Transverse colon (tissue), 4 donors: ENCODE measurements around the gene DNAI7. TPM values are rescaled to one million over a fixed set of nuclear protein-coding genes. Genes with fewer than 3 reads are reported as not detected.

Source experiments
- DNase-seq: peaks from one replicate; pipeline ENCODE4 v3.0.0-alpha.2; 2019
- H3K27ac ChIP-seq, 4 donors: fragments of 200-600 bp; sonication (generic); 2 replicates each; pipeline ENCODE4 v1.5.1; 2016 to 2018; ENCODE audit warnings: inconsistent platforms in 4 of 4
- H3K27me3 ChIP-seq: fragments of 200-600 bp; sonication (generic); 2 replicates; pipeline ENCODE4 v1.5.1; 2017; ENCODE audit warnings: inconsistent platforms
- H3K36me3 ChIP-seq, 4 donors: fragments of 200-600 bp; sonication (generic); 2 replicates each; pipeline ENCODE4 v1.5.1; 2017 to 2019; ENCODE audit warnings: inconsistent platforms in 4 of 4
- H3K4me1 ChIP-seq, 4 donors: fragments of 200-600 bp; sonication (generic); 2 replicates each; pipeline ENCODE4 v1.5.1; 2017 to 2020; ENCODE audit warnings: inconsistent platforms in 4 of 4
- H3K4me3 ChIP-seq, 4 donors: fragments of 200-600 bp; sonication (generic); 1 replicate in 1 of 4; 2 replicates in 3 of 4; pipeline versions ENCODE4 v1.5.1 to v1.6.1; 2017 to 2019; ENCODE audit warnings: inconsistent platforms in 4 of 4
- H3K9me3 ChIP-seq, 2 donors: fragments of 200-600 bp; sonication (generic); 2 replicates each; pipeline ENCODE4 v1.5.1; 2017 to 2019; ENCODE audit warnings: inconsistent platforms in 2 of 2
- CTCF ChIP-seq, 5 experiments: fragments of 200-600 bp in 3 of 5; fragments of 450-650 bp in 2 of 5; sonication (generic) in 3 of 5; IDR thresholded peaks; 1 replicate in 2 of 5; 2 replicates in 3 of 5; pipeline ENCODE4 v1.5.1; 2016 to 2017; ENCODE audit warnings: antibody characterized with exemption in 5 of 5, inconsistent platforms in 3 of 5, mild to moderate bottlenecking in 2 of 5, moderate library complexity in 1 of 5
- EP300 ChIP-seq: sonication (generic); formaldehyde crosslinking; IDR thresholded peaks from one replicate; pipeline ENCODE4 v1.6.1; 2017; ENCODE audit warnings: antibody characterized with exemption, low read depth
- POLR2A ChIP-seq: fragments of 450-650 bp; IDR thresholded peaks from one replicate; pipeline ENCODE4 v1.6.1; 2016; ENCODE audit warnings: antibody characterized with exemption, mild to moderate bottlenecking, moderate library complexity
- POLR2AphosphoS5 ChIP-seq, 3 donors: sonication (generic); formaldehyde crosslinking; IDR thresholded peaks; one replicate each; pipeline ENCODE4 v1.6.1; 2016; ENCODE audit warnings: antibody characterized with exemption in 3 of 3
- WGBS, 2 donors: methylation state at CpG; one replicate each; pipeline ENCODE4 v1.1.5; 2018; ENCODE audit warnings: low coverage in 1 of 2; 5-methylcytosine and 5-hydroxymethylcytosine counted together
- in situ Hi-C, 4 donors: fragments of 200-750 bp; cut with MboI; loops; one replicate each; pipeline versions ENCODE4 v1.15.0 to v1.15.1; 2017; ENCODE audit warnings: low sequenced_read_pairs in 3 of 4, low pct_ligation_motif_present in 1 of 4, low pct_unique_long_range_greater_than_20kb in 1 of 4
- intact Hi-C: fragments of 100-400 bp; cut with DNase I; formaldehyde crosslinking; loops from one replicate; pipeline ENCODE4 v1.15.1; 2023; ENCODE audit warnings: low total_unique reads
- total RNA-seq, 4 donors: library from RNA; depleted of rRNA; stranded (reverse); fragments of >200 nt; gene quantifications; one replicate each; pipeline ENCODE4 v1.1.0, GENCODE V29; 2016

The DNAI7 gene
- total RNA-seq, 4 donors from 2014 or later: 0.32 TPM; not detected in 3

- H3K27me3 ChIP-seq: no peaks in the 10 kb centered on the region
- intact Hi-C loops: no loop called here
- H3K4me3 ChIP-seq: no peak overlapping the region
- H3K9me3 ChIP-seq: no peaks in the 10 kb centered on the region
- H3K4me1 ChIP-seq: no peaks in the 10 kb centered on the region
- TF ChIP-seq EP300 (no peak), POLR2AphosphoS5 (IDR thresholded peaks at IDR 0.05) (no peak), CTCF (IDR thresholded peaks at IDR 0.05) (no peak), POLR2A (no peak)
- no peaks in the 10 kb centered on the region for H3K36me3 ChIP-seq
- in situ Hi-C loops: no loop called here
- no peak overlapping the region for H3K27ac ChIP-seq
- WGBS, 2 donors: 85 to 92% methylated on average over 3 of the region's 3 CpGs
- no peak for DNase-seq
Measured at GRCh38 chr12:25121916-25122315, 73.0 kb downstream of the DNAI7 start.

GRCh38 chr12:25121110-25121509, 73.8 kb downstream of the DNAI7 start:
- no peaks in the 10 kb centered on the region for H3K27me3 ChIP-seq
- WGBS, 2 donors: 83% methylated on average over 3 to 6 of the region's 6 CpGs
- no peak overlapping the region for H3K27ac ChIP-seq
- in situ Hi-C loops: no loop called here
- no peaks in the 10 kb centered on the region for H3K4me1 ChIP-seq
- DNase-seq: no peak
- no peaks in the 10 kb centered on the region for H3K9me3 ChIP-seq
- intact Hi-C loops: no loop called here
- no peak overlapping the region for H3K4me3 ChIP-seq
- no peak for TF ChIP-seq POLR2A
- no peak for TF ChIP-seq POLR2AphosphoS5 (IDR thresholded peaks at IDR 0.05)
- TF ChIP-seq CTCF (IDR thresholded peaks at IDR 0.05): no peak
- no peak for TF ChIP-seq EP300
- no peaks in the 10 kb centered on the region for H3K36me3 ChIP-seq

GRCh38 chr12:25119020-25119419, 75.9 kb downstream of the DNAI7 start:
- WGBS, 2 donors: 44 to 60% methylated on average over 1 of the region's 1 CpG
- in situ Hi-C loops (no loop called here), intact Hi-C loops (no loop called here)
- Histone ChIP-seq H3K4me3 (no peak overlapping the region), H3K4me1 (no peaks in the 10 kb centered on the region), H3K9me3 (no peaks in the 10 kb centered on the region), H3K27ac (no peak overlapping the region), H3K36me3 (no peaks in the 10 kb centered on the region), H3K27me3 (no peaks in the 10 kb centered on the region)
- TF ChIP-seq CTCF (IDR thresholded peaks at IDR 0.05): no peak
- TF ChIP-seq EP300: no peak
- no peak for TF ChIP-seq POLR2A
- TF ChIP-seq POLR2AphosphoS5 (IDR thresholded peaks at IDR 0.05): no peak
- DNase-seq: no peak

GRCh38 chr12:25115677-25116076, 79.3 kb downstream of the DNAI7 start:
- no peak overlapping the region for H3K4me3 ChIP-seq
- H3K27ac ChIP-seq: no peak overlapping the region
- DNase-seq: no peak
- H3K4me1 ChIP-seq: no peaks in the 10 kb centered on the region
- in situ Hi-C loops (no loop called here), intact Hi-C loops (no loop called here)
- H3K9me3 ChIP-seq: no peaks in the 10 kb centered on the region
- 51 to 52% methylated on average over 2 of the region's 2 CpGs for WGBS, 2 donors
- TF ChIP-seq POLR2AphosphoS5 (IDR thresholded peaks at IDR 0.05) (no peak), CTCF (IDR thresholded peaks at IDR 0.05) (no peak), POLR2A (no peak), EP300 (no peak)
- H3K36me3 ChIP-seq: no peaks in the 10 kb centered on the region
- H3K27me3 ChIP-seq: no peaks in the 10 kb centered on the region
